ENCODE data around the gene EXPH5. TPM values are rescaled to one million over a fixed set of nuclear protein-coding genes. Genes with fewer than 3 reads are reported as not detected.

EXPH5 gene
- total RNA-seq, 4 donors from 2014 or later: 19.8 to 73.8 (median 33.2) TPM

DNA sequence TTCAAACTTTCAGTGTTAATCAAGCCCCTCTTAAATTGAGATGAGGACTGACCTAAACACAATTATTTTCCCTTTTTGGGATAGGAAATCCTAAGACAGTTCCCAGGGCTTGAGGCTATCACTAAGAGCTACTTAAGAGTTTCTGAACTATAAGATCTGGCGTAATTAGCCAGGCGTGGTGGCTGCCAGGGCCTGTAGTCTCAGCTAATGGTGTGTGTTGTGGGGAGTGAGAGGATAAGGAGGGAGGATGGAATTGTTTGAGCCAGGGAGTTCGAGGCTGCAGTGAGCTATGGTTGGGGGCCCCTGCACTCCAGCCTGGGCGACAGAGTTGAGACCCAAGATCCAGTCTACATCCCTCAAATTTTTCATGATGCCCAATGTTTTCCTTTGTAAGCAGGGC lies 23.5 kb upstream of the EXPH5 start:
- H3K4me1 ChIP-seq: peaks cover 0 to 17% (median 6%) of the 10 kb centered on the region in 4 donors
- no peaks in the 10 kb centered on the region for H3K36me3 ChIP-seq
- H3K27me3 ChIP-seq: no peaks in the 10 kb centered on the region
- no peak overlapping the region for H3K27ac ChIP-seq
- no peaks in the 10 kb centered on the region for H3K9me3 ChIP-seq
- in situ Hi-C loops (cut with MboI; ENCODE audit: low pct_ligation_motif_present in 1 of 4, low pct_unique_long_range_greater_than_20kb in 1 of 4, low sequenced_read_pairs in 3 of 4): no loop called here
- WGBS, 2 donors (ENCODE audit: low coverage in 1 of 2): 78 to 83% methylated on average over 1 to 4 of the region's 4 CpGs
- intact Hi-C loops (cut with DNase I; ENCODE audit: low total_unique reads): no loop called here
- TF ChIP-seq POLR2AphosphoS5 (IDR thresholded peaks at IDR 0.05) (no peak), EP300 (IDR thresholded peaks at IDR 0.05; ENCODE audit: low read depth) (no peak), POLR2A (IDR thresholded peaks at IDR 0.05) (no peak)
- TF ChIP-seq, protein P1, sequence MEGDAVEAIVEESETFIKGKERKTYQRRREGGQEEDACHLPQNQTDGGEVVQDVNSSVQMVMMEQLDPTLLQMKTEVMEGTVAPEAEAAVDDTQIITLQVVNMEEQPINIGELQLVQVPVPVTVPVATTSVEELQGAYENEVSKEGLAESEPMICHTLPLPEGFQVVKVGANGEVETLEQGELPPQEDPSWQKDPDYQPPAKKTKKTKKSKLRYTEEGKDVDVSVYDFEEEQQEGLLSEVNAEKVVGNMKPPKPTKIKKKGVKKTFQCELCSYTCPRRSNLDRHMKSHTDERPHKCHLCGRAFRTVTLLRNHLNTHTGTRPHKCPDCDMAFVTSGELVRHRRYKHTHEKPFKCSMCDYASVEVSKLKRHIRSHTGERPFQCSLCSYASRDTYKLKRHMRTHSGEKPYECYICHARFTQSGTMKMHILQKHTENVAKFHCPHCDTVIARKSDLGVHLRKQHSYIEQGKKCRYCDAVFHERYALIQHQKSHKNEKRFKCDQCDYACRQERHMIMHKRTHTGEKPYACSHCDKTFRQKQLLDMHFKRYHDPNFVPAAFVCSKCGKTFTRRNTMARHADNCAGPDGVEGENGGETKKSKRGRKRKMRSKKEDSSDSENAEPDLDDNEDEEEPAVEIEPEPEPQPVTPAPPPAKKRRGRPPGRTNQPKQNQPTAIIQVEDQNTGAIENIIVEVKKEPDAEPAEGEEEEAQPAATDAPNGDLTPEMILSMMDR (IDR thresholded peaks at IDR 0.05): no peak
- DNase-seq: no peak
- no peak overlapping the region for H3K4me3 ChIP-seq

DNA sequence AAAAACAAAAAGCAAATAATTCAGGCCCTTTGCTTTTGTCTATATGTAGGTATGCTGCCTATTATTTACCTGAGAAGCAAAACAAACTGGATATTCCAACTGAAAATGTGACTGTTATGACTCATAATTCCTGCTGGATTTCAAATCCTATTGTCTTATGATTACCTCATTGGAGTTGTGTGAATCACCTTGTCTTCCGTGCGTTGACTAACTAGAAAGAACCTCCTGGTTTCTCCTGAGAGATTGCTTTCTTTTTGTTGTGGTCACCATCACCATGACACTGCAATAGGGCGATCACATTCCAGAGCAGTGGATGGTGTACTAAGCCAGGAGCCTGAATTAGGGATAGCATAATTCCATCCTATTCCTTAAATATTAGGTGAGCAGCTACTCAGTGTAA lies 23.0 kb upstream of the EXPH5 start:
- 73 to 80% methylated on average over 2 to 3 of the region's 3 CpGs for WGBS, 2 donors (ENCODE audit: low coverage in 1 of 2)
- H3K27me3 ChIP-seq: no peaks in the 10 kb centered on the region
- TF ChIP-seq POLR2A (IDR thresholded peaks at IDR 0.05) (no peak), EP300 (IDR thresholded peaks at IDR 0.05; ENCODE audit: low read depth) (no peak), POLR2AphosphoS5 (IDR thresholded peaks at IDR 0.05) (no peak)
- TF ChIP-seq, protein P1 (IDR thresholded peaks at IDR 0.05): no peak
- H3K4me1 ChIP-seq: peaks cover 0 to 12% (median 3%) of the 10 kb centered on the region in 4 donors
- H3K36me3 ChIP-seq: no peaks in the 10 kb centered on the region
- H3K27ac ChIP-seq: no peak overlapping the region
- in situ Hi-C loops (cut with MboI; ENCODE audit: low pct_ligation_motif_present in 1 of 4, low pct_unique_long_range_greater_than_20kb in 1 of 4, low sequenced_read_pairs in 3 of 4): no loop called here
- DNase-seq: no peak
- H3K9me3 ChIP-seq: no peaks in the 10 kb centered on the region
- intact Hi-C loops (cut with DNase I; ENCODE audit: low total_unique reads): no loop called here
- no peak overlapping the region for H3K4me3 ChIP-seq

DNA sequence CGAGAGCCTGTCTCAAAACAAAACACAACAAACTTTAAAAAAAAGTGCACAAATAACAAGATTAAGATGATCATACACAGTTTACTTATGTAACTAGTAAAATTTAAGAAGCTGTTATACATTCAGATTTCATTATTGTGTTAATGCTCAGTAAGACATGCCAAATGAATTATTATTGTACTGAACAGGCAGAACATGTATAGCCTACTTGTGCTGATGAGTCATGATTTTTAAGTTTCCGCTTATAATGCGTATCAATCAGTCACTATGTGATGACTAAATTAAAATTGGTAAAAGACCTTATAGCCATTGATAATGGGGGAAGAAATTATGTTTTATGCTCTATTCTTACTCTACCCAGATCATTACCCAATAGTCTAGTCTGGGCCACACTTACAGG lies 20.5 kb upstream of the EXPH5 start:
- intact Hi-C loops (cut with DNase I; ENCODE audit: low total_unique reads) (no loop called here), in situ Hi-C loops (cut with MboI; ENCODE audit: low pct_ligation_motif_present in 1 of 4, low pct_unique_long_range_greater_than_20kb in 1 of 4, low sequenced_read_pairs in 3 of 4) (no loop called here)
- Histone ChIP-seq H3K27me3 (no peaks in the 10 kb centered on the region), H3K36me3 (no peaks in the 10 kb centered on the region), H3K4me3 (no peak overlapping the region), H3K4me1 (no peaks in the 10 kb centered on the region), H3K9me3 (no peaks in the 10 kb centered on the region), H3K27ac (no peak overlapping the region)
- TF ChIP-seq POLR2AphosphoS5 (IDR thresholded peaks at IDR 0.05) (no peak), POLR2A (IDR thresholded peaks at IDR 0.05) (no peak), EP300 (IDR thresholded peaks at IDR 0.05; ENCODE audit: low read depth) (no peak)
- TF ChIP-seq, protein P1 (IDR thresholded peaks at IDR 0.05): no peak
- DNase-seq: no peak
- 91 to 92% methylated on average over 3 of the region's 3 CpGs for WGBS, 2 donors (ENCODE audit: low coverage in 1 of 2)

DNA sequence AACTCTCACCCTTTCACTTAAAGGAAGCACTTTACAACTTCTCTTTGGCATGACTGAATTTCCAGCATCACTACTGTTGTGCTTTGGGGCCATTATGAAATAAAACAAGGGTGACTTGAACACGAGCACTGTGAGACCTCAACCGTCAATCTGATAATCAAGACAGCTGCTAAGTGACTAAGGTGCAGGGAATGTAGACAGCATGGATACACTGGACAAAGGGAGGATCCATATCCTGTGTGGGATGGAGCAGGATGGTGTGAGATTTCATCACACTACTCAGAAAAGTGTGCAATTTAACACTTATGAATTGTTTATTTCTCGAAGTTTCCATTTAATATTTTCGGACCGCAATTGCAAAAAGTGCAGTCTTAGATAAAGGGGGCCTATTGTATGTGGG lies 16.1 kb upstream of the EXPH5 start:
- intact Hi-C loops (cut with DNase I; ENCODE audit: low total_unique reads): no loop called here
- Histone ChIP-seq H3K36me3 (no peaks in the 10 kb centered on the region), H3K4me1 (no peaks in the 10 kb centered on the region), H3K9me3 (no peaks in the 10 kb centered on the region), H3K4me3 (no peak overlapping the region), H3K27me3 (no peaks in the 10 kb centered on the region), H3K27ac (no peak overlapping the region)
- no peak for DNase-seq
- 79 to 91% methylated on average over 3 to 5 of the region's 5 CpGs for WGBS, 2 donors (ENCODE audit: low coverage in 1 of 2)
- no peak for TF ChIP-seq POLR2A (IDR thresholded peaks at IDR 0.05)
- TF ChIP-seq, protein P1 (IDR thresholded peaks at IDR 0.05): no peak
- in situ Hi-C loops (cut with MboI; ENCODE audit: low pct_ligation_motif_present in 1 of 4, low pct_unique_long_range_greater_than_20kb in 1 of 4, low sequenced_read_pairs in 3 of 4): no loop called here

All from transverse colon (tissue), 4 donors.